Measurements from ENCODE around the gene SHROOM3. TPM values are rescaled to one million over a fixed set of nuclear protein-coding genes. Genes with fewer than 3 reads are reported as not detected.

The SHROOM3 gene
- total and polyA plus RNA-seq, 2 of the 13 experiments (the other 11 are each of a cell fraction or from before 2014, with no cell fraction given) = 0.01 TPM; not detected in 1

DNA sequence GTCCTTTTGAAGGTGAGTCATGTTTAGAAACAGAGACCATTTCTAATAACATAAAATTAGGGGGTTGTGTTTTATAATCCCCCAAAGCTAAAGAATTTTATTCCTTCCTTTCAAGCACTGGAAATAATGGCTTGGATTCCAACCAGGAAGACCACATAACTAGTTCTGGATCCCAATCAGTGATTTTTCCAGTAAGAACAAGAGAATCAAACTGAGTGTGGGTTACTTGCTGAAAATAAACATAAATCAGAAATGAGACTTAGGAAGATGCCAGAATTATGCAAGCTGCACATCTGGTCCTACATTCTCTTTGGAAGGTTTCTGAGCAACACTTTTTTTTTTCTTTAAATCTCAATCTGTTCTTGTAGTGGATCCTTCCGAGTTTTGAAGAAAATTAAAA, 386.6 kb downstream of the SHROOM3 start (continued):
- TF ChIP-seq, protein P1, sequence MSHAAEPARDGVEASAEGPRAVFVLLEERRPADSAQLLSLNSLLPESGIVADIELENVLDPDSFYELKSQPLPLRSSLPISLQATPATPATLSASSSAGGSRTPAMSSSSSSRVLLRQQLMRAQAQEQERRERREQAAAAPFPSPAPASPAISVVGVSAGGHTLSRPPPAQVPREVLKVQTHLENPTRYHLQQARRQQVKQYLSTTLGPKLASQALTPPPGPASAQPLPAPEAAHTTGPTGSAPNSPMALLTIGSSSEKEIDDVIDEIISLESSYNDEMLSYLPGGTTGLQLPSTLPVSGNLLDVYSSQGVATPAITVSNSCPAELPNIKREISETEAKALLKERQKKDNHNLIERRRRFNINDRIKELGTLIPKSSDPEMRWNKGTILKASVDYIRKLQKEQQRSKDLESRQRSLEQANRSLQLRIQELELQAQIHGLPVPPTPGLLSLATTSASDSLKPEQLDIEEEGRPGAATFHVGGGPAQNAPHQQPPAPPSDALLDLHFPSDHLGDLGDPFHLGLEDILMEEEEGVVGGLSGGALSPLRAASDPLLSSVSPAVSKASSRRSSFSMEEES (CRISPR knock-in tag; IDR thresholded peaks at IDR 0.05) = no peak
- TF ChIP-seq, protein P2, sequence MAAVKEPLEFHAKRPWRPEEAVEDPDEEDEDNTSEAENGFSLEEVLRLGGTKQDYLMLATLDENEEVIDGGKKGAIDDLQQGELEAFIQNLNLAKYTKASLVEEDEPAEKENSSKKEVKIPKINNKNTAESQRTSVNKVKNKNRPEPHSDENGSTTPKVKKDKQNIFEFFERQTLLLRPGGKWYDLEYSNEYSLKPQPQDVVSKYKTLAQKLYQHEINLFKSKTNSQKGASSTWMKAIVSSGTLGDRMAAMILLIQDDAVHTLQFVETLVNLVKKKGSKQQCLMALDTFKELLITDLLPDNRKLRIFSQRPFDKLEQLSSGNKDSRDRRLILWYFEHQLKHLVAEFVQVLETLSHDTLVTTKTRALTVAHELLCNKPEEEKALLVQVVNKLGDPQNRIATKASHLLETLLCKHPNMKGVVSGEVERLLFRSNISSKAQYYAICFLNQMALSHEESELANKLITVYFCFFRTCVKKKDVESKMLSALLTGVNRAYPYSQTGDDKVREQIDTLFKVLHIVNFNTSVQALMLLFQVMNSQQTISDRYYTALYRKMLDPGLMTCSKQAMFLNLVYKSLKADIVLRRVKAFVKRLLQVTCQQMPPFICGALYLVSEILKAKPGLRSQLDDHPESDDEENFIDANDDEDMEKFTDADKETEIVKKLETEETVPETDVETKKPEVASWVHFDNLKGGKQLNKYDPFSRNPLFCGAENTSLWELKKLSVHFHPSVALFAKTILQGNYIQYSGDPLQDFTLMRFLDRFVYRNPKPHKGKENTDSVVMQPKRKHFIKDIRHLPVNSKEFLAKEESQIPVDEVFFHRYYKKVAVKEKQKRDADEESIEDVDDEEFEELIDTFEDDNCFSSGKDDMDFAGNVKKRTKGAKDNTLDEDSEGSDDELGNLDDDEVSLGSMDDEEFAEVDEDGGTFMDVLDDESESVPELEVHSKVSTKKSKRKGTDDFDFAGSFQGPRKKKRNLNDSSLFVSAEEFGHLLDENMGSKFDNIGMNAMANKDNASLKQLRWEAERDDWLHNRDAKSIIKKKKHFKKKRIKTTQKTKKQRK (IDR thresholded peaks at IDR 0.05; ENCODE audit: low read length) = no peak
- TF ChIP-seq CBX5 (CRISPR knock-in tag; IDR thresholded peaks at IDR 0.05; ENCODE audit: borderline replicate concordance) (no peak), KDM2A (CRISPR knock-in tag; IDR thresholded peaks at IDR 0.05; ENCODE audit: borderline replicate concordance, low read depth) (no peak)

DNA sequence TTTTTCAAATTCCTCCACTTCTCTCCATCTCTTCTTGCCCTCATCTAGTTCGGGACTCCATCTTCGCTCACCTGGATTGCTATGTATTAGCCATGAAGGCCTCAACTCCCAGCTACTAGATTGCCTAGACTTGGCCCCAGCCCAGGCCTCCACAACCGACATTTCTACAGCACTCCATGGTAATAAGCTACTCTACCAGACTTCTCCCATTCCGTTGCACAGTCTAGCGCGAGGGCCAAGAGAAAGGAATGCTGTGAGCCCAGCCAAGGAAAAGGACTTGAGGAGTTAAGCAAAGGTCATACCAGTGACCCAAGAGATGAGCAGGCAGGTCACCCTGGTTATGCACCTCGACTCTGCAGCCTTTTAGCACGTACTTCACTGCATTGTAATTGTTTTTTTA, 387.3 kb downstream of the SHROOM3 start:
- Histone ChIP-seq H3K4me2 (ENCODE audit: low read depth, low read length) (no peak overlapping the region), H3K36me3 (replicated peaks in 1 of 2; ENCODE audit: control insufficient read depth in 1 of 2, insufficient read depth in 2 of 2, low read length in 2 of 2) (no peaks in the 10 kb centered on the region), H3K9ac (ENCODE audit: insufficient read depth, low read depth, low read length) (no peak overlapping the region), H3K4me1 (ENCODE audit: insufficient read depth, low read length) (no peaks in the 10 kb centered on the region), H3K79me2 (ENCODE audit: insufficient read depth, low read length) (no peaks in the 10 kb centered on the region), H3K9me3 (ENCODE audit: low read length) (no peaks in the 10 kb centered on the region), H3K27ac (ENCODE audit: extremely low read length, insufficient read depth, low read length) (no peak overlapping the region), H3K4me3 (replicated peaks in 1 of 3; ENCODE audit: insufficient read depth in 1 of 3, low read depth in 2 of 3, low read length in 3 of 3) (no peak overlapping the region), H4K20me1 (ENCODE audit: insufficient read depth, low read length) (no peaks in the 10 kb centered on the region), H2AFZ (ENCODE audit: low read length) (no peak overlapping the region), H3K27me3 (ENCODE audit: control insufficient read depth in 1 of 2, insufficient read depth in 2 of 2, low read length in 2 of 2) (peaks cover 0 to 7% of the 10 kb centered on the region in 2 experiments; a peak in 1 of 5 replicates)
- no peak for DNase-seq (ENCODE audit: low spot score)
- no TSS peak for BruUV-seq (replicated peaks)
- in situ Hi-C loops (cut with HindIII; ENCODE audit: extremely low pct_ligation_motif_present, low pct_unique_long_range_greater_than_20kb) (no loop called here), intact Hi-C loops (cut with micrococcal nuclease; ENCODE audit: unreplicated experiment) (no loop called here)
- no peak for FAIRE-seq
- TF ChIP-seq KLF16 (CRISPR knock-in tag; IDR thresholded peaks at IDR 0.05) = no peak
- TF ChIP-seq, protein P3, sequence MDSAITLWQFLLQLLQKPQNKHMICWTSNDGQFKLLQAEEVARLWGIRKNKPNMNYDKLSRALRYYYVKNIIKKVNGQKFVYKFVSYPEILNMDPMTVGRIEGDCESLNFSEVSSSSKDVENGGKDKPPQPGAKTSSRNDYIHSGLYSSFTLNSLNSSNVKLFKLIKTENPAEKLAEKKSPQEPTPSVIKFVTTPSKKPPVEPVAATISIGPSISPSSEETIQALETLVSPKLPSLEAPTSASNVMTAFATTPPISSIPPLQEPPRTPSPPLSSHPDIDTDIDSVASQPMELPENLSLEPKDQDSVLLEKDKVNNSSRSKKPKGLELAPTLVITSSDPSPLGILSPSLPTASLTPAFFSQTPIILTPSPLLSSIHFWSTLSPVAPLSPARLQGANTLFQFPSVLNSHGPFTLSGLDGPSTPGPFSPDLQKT (CRISPR knock-in tag; IDR thresholded peaks at IDR 0.05; ENCODE audit: borderline replicate concordance) = no peak
- no peak for TF ChIP-seq ZNF616 (CRISPR knock-in tag; IDR thresholded peaks at IDR 0.05; ENCODE audit: low read depth)
- no peak for TF ChIP-seq ZFP41 (CRISPR knock-in tag; IDR thresholded peaks at IDR 0.05; ENCODE audit: borderline replicate concordance)
- TF ChIP-seq ZNF451 (CRISPR knock-in tag; IDR thresholded peaks at IDR 0.05) = no peak
- TF ChIP-seq ZNF431 (CRISPR knock-in tag; IDR thresholded peaks at IDR 0.05; ENCODE audit: borderline replicate concordance, low read depth) = no peak
- no peak for TF ChIP-seq RARG (CRISPR knock-in tag; IDR thresholded peaks at IDR 0.05; ENCODE audit: low read depth)
- no peak for TF ChIP-seq MXI1 (IDR thresholded peaks at IDR 0.05; ENCODE audit: borderline replicate concordance, low read depth, low read length)
- TF ChIP-seq ZNF260 (CRISPR knock-in tag; IDR thresholded peaks at IDR 0.05; ENCODE audit: borderline replicate concordance, low read depth) = no peak
- no peak for TF ChIP-seq ZNF224 (CRISPR knock-in tag; IDR thresholded peaks at IDR 0.05)
- TF ChIP-seq ZNF747 (CRISPR knock-in tag; IDR thresholded peaks at IDR 0.05; ENCODE audit: borderline replicate concordance) = no peak
- TF ChIP-seq YY1 (IDR thresholded peaks at IDR 0.05; ENCODE audit: insufficient read depth, insufficient replicate concordance, low read depth, low read length) = no peak
- CTCF ChIA-PET (ENCODE audit: low intra/inter-chr PET ratio, low total read pairs) = no interaction called here
- POLR2A ChIA-PET = no interaction called here
- WGBS (ENCODE audit: low lambda C conversion rate) = 19% methylated on average over 8 of the region's 8 CpGs
- no peak for ATAC-seq

All from HepG2 (cell line).